Testis (tissue), 3 donors: ENCODE measurements around the gene ADH1A. TPM values are rescaled to one million over a fixed set of nuclear protein-coding genes. Genes with fewer than 3 reads are reported as not detected.

ENCODE experiments used
- DNase-seq: peaks from one replicate; pipeline ENCODE4 v3.0.0-alpha.2; 2019
- H3K27ac ChIP-seq, 2 donors: fragments of 200-600 bp; sonication (generic); one replicate each; pipeline ENCODE4 v1.5.1; 2019
- H3K27me3 ChIP-seq: fragments of 200-600 bp; sonication (generic); one replicate; pipeline ENCODE4 v1.5.1; 2019
- H3K36me3 ChIP-seq: fragments of 200-600 bp; sonication (generic); one replicate; pipeline ENCODE4 v1.5.1; 2017; ENCODE audit warnings: low read depth; ENCODE audit errors: missing control alignments
- H3K4me1 ChIP-seq: fragments of 200-600 bp; sonication (generic); one replicate; pipeline ENCODE4 v1.5.1; 2019
- H3K4me3 ChIP-seq, 2 donors: fragments of 200-600 bp; sonication (generic); one replicate each; pipeline ENCODE4 v1.5.1; 2017 to 2019
- H3K9me3 ChIP-seq: fragments of 200-600 bp; sonication (generic); one replicate; pipeline ENCODE4 v1.5.1; 2017
- CTCF ChIP-seq, 3 experiments: fragments of 450-650 bp in 2 of 3; fragments of 200-600 bp in 1 of 3; sonication (generic) in 1 of 3; IDR thresholded peaks; one replicate each; pipeline ENCODE4 v1.5.1; 2016 to 2019; ENCODE audit warnings: antibody characterized with exemption in 3 of 3, mild to moderate bottlenecking in 2 of 3, moderate library complexity in 1 of 3
- POLR2A ChIP-seq: fragments of 450-650 bp; IDR thresholded peaks from one replicate; pipeline ENCODE4 v1.6.1; 2017; ENCODE audit warnings: antibody characterized with exemption, mild to moderate bottlenecking, moderate library complexity
- WGBS, 2 donors: methylation state at CpG; one replicate each; pipeline ENCODE4 v1.1.5; 2018; 5-methylcytosine and 5-hydroxymethylcytosine counted together
- intact Hi-C: fragments of 100-400 bp; cut with DNase I; formaldehyde crosslinking; loops from one replicate; pipeline ENCODE4 v1.15.1; 2023; ENCODE audit warnings: low total_unique reads
- polyA plus RNA-seq: library from polyadenylated mRNA; stranded (reverse); fragments of 350-450 nt; fragmentation: Illumina TruSeq; extraction: RNeasy Lipid Tissue Mini Kit (QIAGEN cat#74804); gene quantifications from one replicate; pipeline ENCODE4 v1.2.3, GENCODE V29; 2014; ENCODE audit warnings: low read depth, low replicate concordance; ENCODE audit not compliant: insufficient read depth
- total RNA-seq, 2 donors: library from RNA; depleted of rRNA; stranded (reverse); fragments of >200 nt; gene quantifications; one replicate each; pipeline ENCODE4 v1.2.3, GENCODE V29; 2016

The ADH1A gene
- total and polyA plus RNA-seq, 3 donors from 2014 or later: 0.31 to 0.84 TPM; not detected in 1

- H3K36me3 ChIP-seq: no peaks in the 10 kb centered on the region
- H3K27ac ChIP-seq: no peak overlapping the region
- peak; percentile 86 for DNase-seq
- no peak overlapping the region for H3K4me3 ChIP-seq
- H3K27me3 ChIP-seq: no peaks in the 10 kb centered on the region
- no peaks in the 10 kb centered on the region for H3K9me3 ChIP-seq
- peaks cover 11% of the 10 kb centered on the region for H3K4me1 ChIP-seq
- no peak for TF ChIP-seq POLR2A
- no peak for TF ChIP-seq CTCF (IDR thresholded peaks at IDR 0.05)
- intact Hi-C loops: no loop called here
- 21 to 27% methylated on average over 4 of the region's 4 CpGs for WGBS, 2 donors
These were observed 10.1 kb upstream of the ADH1A start for GRCh38 chr4:99300934-99301333.

GRCh38 chr4:99293357-99293756 is 2.6 kb upstream of the ADH1A start:
- Histone ChIP-seq H3K4me1 (no peaks in the 10 kb centered on the region), H3K27me3 (no peaks in the 10 kb centered on the region), H3K4me3 (no peak overlapping the region), H3K9me3 (no peaks in the 10 kb centered on the region), H3K36me3 (no peaks in the 10 kb centered on the region), H3K27ac (no peak overlapping the region)
- 87 to 93% methylated on average over 3 to 5 of the region's 5 CpGs for WGBS, 2 donors
- no peak for DNase-seq
- TF ChIP-seq POLR2A (no peak), CTCF (IDR thresholded peaks at IDR 0.05) (no peak)
- intact Hi-C loops: no loop called here

GRCh38 chr4:99285387-99285786 is 5.4 kb downstream of the ADH1A start:
- Histone ChIP-seq H3K27me3 (no peaks in the 10 kb centered on the region), H3K4me3 (no peak overlapping the region), H3K36me3 (no peaks in the 10 kb centered on the region), H3K27ac (no peak overlapping the region), H3K4me1 (no peaks in the 10 kb centered on the region), H3K9me3 (no peaks in the 10 kb centered on the region)
- TF ChIP-seq CTCF (IDR thresholded peaks at IDR 0.05) (no peak), POLR2A (no peak)
- intact Hi-C loops: no loop called here
- DNase-seq: no peak

GRCh38 chr4:99282731-99283130 is 8.1 kb downstream of the ADH1A start:
- Histone ChIP-seq H3K4me3 (no peak overlapping the region), H3K9me3 (no peaks in the 10 kb centered on the region), H3K27ac (no peak overlapping the region), H3K4me1 (no peaks in the 10 kb centered on the region), H3K36me3 (no peaks in the 10 kb centered on the region), H3K27me3 (no peaks in the 10 kb centered on the region)
- DNase-seq: no peak
- 87 to 98% methylated on average over 2 of the region's 2 CpGs for WGBS, 2 donors
- intact Hi-C loops: no loop called here
- no peak for TF ChIP-seq POLR2A
- no peak for TF ChIP-seq CTCF (IDR thresholded peaks at IDR 0.05)

- TF ChIP-seq POLR2A (no peak), CTCF (IDR thresholded peaks at IDR 0.05) (no peak)
- no peaks in the 10 kb centered on the region for H3K9me3 ChIP-seq
- H3K4me3 ChIP-seq: no peak overlapping the region
- intact Hi-C loops: no loop called here
- H3K27me3 ChIP-seq: no peaks in the 10 kb centered on the region
- DNase-seq: no peak
- H3K27ac ChIP-seq: no peak overlapping the region
- no peaks in the 10 kb centered on the region for H3K36me3 ChIP-seq
- H3K4me1 ChIP-seq: no peaks in the 10 kb centered on the region
- 92% methylated on average over 5 of the region's 5 CpGs for WGBS, 2 donors
These were observed 9.5 kb downstream of the ADH1A start for GRCh38 chr4:99281261-99281660.
